Fibroblast of villous mesenchyme (primary cell): ENCODE results near the gene MSANTD7. TPM values are rescaled to one million over a fixed set of nuclear protein-coding genes. Genes with fewer than 3 reads are reported as not detected.

Experiments used
- DNase-seq: peaks from one replicate; pipeline ENCODE4 v3.0.0-alpha.2; 2010; ENCODE audit warnings: low read depth
- H3K4me3 ChIP-seq: 2 replicates; pipeline ENCODE4 v1.5.1; 2011; ENCODE audit warnings: low read depth, mild to moderate bottlenecking, low read length
- CTCF ChIP-seq: IDR thresholded peaks from 2 replicates; pipeline ENCODE4 v1.5.1; 2012; ENCODE audit warnings: low read depth, mild to moderate bottlenecking, low read length; ENCODE audit not compliant: insufficient read depth
- total RNA-seq: library from RNA; depleted of rRNA; stranded (reverse); fragments of >200 nt; gene quantifications from 2 replicates; pipeline ENCODE4 v1.2.3, GENCODE V29; 2012

Gene MSANTD7
- total RNA-seq, 1 donor: 23.3 TPM

GRCh38 chr10:14873090-14873760 lies 35.1 kb downstream of the MSANTD7 start:
- no peak for TF ChIP-seq CTCF
- peak; percentile 6 for DNase-seq
- H3K4me3 ChIP-seq: no peak overlapping the region

GRCh38 chr10:14875941-14876340 lies 37.8 kb downstream of the MSANTD7 start:
- H3K4me3 ChIP-seq: no peak overlapping the region
- DNase-seq: no peak
- no peak for TF ChIP-seq CTCF

- DNase-seq: no peak
- TF ChIP-seq CTCF: no peak
- peak overlapping the region; percentile 93 for H3K4me3 ChIP-seq
These were observed 38.7 kb downstream of the MSANTD7 start for GRCh38 chr10:14876764-14877163.

GRCh38 chr10:14878266-14879123 lies 40.4 kb downstream of the MSANTD7 start, which contains the start of gene SUV39H2:
Gene SUV39H2 (plus strand): TSS chr10:14878866. CDS start chr10:14878889, 23 bp downstream.
- TF ChIP-seq CTCF: no peak

GRCh38 chr10:14879124-14879927 lies 41.2 kb downstream of the MSANTD7 start:
- H3K4me3 ChIP-seq: peak overlapping the region; percentile 89
- TF ChIP-seq CTCF: no peak
- DNase-seq: peak; percentile 18

More at GRCh38 chr10:14878266-14879123, 40.4 kb downstream of the MSANTD7 start, which contains the start of gene SUV39H2:
- DNase-seq: peak; percentile 96
- peak within 1 kb of the TSS; percentile 93 for H3K4me3 ChIP-seq

- peak overlapping the region; percentile 89 for H3K4me3 ChIP-seq
- TF ChIP-seq CTCF: no peak
- DNase-seq: no peak
These were observed 41.8 kb downstream of the MSANTD7 start for GRCh38 chr10:14879928-14880193.
